KMS-11 (cell line): ENCODE data around the gene SLC22A31.

Experiments used
- H2AFZ ChIP-seq: fragments of 200-600 bp; sonication (generic); 2 replicates; pipeline ENCODE4 v1.6.1; 2016; ENCODE audit warnings: antibody characterized with exemption, mixed run types, low read depth
- H3K27ac ChIP-seq: fragments of 200-600 bp; sonication (generic); 2 replicates; pipeline ENCODE4 v1.6.1; 2016; ENCODE audit warnings: mild to moderate bottlenecking, mixed run types
- H3K27me3 ChIP-seq: fragments of 200-600 bp; sonication (generic); 2 replicates; pipeline ENCODE4 v1.6.1; 2017; ENCODE audit warnings: mild to moderate bottlenecking, low read depth, mixed run types, moderate library complexity; ENCODE audit not compliant: insufficient read depth
- H3K36me3 ChIP-seq: fragments of 200-600 bp; sonication (generic); 2 replicates; pipeline ENCODE4 v1.6.1; 2017; ENCODE audit warnings: mild to moderate bottlenecking, mixed run types; ENCODE audit not compliant: insufficient read depth
- H3K4me1 ChIP-seq: fragments of 200-600 bp; sonication (generic); 2 replicates; pipeline ENCODE4 v1.6.1; 2016; ENCODE audit warnings: mild to moderate bottlenecking, low read depth, mixed run types; ENCODE audit not compliant: poor library complexity, severe bottlenecking
- H3K4me2 ChIP-seq: fragments of 200-600 bp; sonication (generic); 2 replicates; pipeline ENCODE4 v1.7.0; 2016; ENCODE audit warnings: mild to moderate bottlenecking, mixed run types
- H3K4me3 ChIP-seq: fragments of 200-600 bp; sonication (generic); IDR thresholded peaks from 2 replicates; pipeline ENCODE4 v1.6.1; 2017; ENCODE audit warnings: low read depth, low read length, mixed read lengths; ENCODE audit not compliant: insufficient read depth
- H3K79me2 ChIP-seq: fragments of 200-600 bp; sonication (generic); 2 replicates; pipeline ENCODE4 v1.6.1; 2016; ENCODE audit warnings: low read depth, mixed run types; ENCODE audit not compliant: insufficient read depth
- H3K9ac ChIP-seq: fragments of 200-600 bp; sonication (generic); 2 replicates; pipeline ENCODE4 v1.6.1; 2016; ENCODE audit warnings: mild to moderate bottlenecking, mixed run types
- H4K20me1 ChIP-seq: fragments of 200-600 bp; sonication (generic); 2 replicates; pipeline ENCODE4 v1.6.1; 2016; ENCODE audit warnings: mild to moderate bottlenecking, mixed run types; ENCODE audit not compliant: insufficient read depth
- CTCF ChIP-seq: fragments of 200-600 bp; sonication (generic); conservative IDR thresholded peaks from 2 replicates; pipeline ENCODE4 v1.6.1; 2017; ENCODE audit warnings: low read depth, mild to moderate bottlenecking, antibody characterized with exemption, low read length, moderate library complexity, mixed read lengths

The SLC22A31 gene

GRCh38 chr16:89198417-89199240, 1.7 kb downstream of the SLC22A31 start:
- Histone ChIP-seq H3K4me3 (no peak overlapping the region), H2AFZ (no peak overlapping the region), H3K4me2 (no peak overlapping the region), H3K36me3 (no peaks in the 10 kb centered on the region), H3K4me1 (no peaks in the 10 kb centered on the region), H3K27ac (no peak overlapping the region), H3K79me2 (no peaks in the 10 kb centered on the region), H3K9ac (no peak overlapping the region), H3K27me3 (peaks cover 38% of the 10 kb centered on the region), H4K20me1 (no peaks in the 10 kb centered on the region)
- TF ChIP-seq CTCF: no peak

GRCh38 chr16:89197633-89198416, 2.5 kb downstream of the SLC22A31 start:
- Histone ChIP-seq H3K27ac (no peak overlapping the region), H4K20me1 (no peaks in the 10 kb centered on the region), H3K4me1 (no peaks in the 10 kb centered on the region), H3K27me3 (peaks cover 30% of the 10 kb centered on the region), H3K9ac (no peak overlapping the region), H2AFZ (no peak overlapping the region), H3K79me2 (no peaks in the 10 kb centered on the region), H3K36me3 (no peaks in the 10 kb centered on the region), H3K4me3 (no peak overlapping the region), H3K4me2 (no peak overlapping the region)
- no peak for TF ChIP-seq CTCF

GRCh38 chr16:89197033-89197632, 3.2 kb downstream of the SLC22A31 start:
- no peak for TF ChIP-seq CTCF
- H3K4me2 ChIP-seq: no peak overlapping the region

GRCh38 chr16:89195521-89196171, 4.7 kb downstream of the SLC22A31 start:
- Histone ChIP-seq H3K4me1 (no peaks in the 10 kb centered on the region), H4K20me1 (no peaks in the 10 kb centered on the region), H3K27ac (no peak overlapping the region), H2AFZ (no peak overlapping the region), H3K4me2 (no peak overlapping the region), H3K9ac (no peak overlapping the region), H3K36me3 (no peaks in the 10 kb centered on the region), H3K27me3 (peaks cover 28% of the 10 kb centered on the region), H3K79me2 (no peaks in the 10 kb centered on the region), H3K4me3 (no peak overlapping the region)
- TF ChIP-seq CTCF: no peak

More at GRCh38 chr16:89197033-89197632, 3.2 kb downstream of the SLC22A31 start:
- Histone ChIP-seq H3K27ac (no peak overlapping the region), H3K79me2 (no peaks in the 10 kb centered on the region), H3K4me3 (no peak overlapping the region), H4K20me1 (no peaks in the 10 kb centered on the region), H3K9ac (no peak overlapping the region), H3K36me3 (no peaks in the 10 kb centered on the region), H2AFZ (no peak overlapping the region), H3K27me3 (peaks cover 28% of the 10 kb centered on the region), H3K4me1 (no peaks in the 10 kb centered on the region)
